ENCODE measurements around the gene ZER1. TPM values are rescaled to one million over a fixed set of nuclear protein-coding genes. Genes with fewer than 3 reads are reported as not detected.
"Not testable (repeated sequence)": the region's sequence is repeated elsewhere in the genome, so short reads cannot be mapped to it uniquely, and the experiment has no call there.

The ZER1 gene
- total RNA-seq, 1 donor from 2014 or later, result 36.8 TPM

DNA sequence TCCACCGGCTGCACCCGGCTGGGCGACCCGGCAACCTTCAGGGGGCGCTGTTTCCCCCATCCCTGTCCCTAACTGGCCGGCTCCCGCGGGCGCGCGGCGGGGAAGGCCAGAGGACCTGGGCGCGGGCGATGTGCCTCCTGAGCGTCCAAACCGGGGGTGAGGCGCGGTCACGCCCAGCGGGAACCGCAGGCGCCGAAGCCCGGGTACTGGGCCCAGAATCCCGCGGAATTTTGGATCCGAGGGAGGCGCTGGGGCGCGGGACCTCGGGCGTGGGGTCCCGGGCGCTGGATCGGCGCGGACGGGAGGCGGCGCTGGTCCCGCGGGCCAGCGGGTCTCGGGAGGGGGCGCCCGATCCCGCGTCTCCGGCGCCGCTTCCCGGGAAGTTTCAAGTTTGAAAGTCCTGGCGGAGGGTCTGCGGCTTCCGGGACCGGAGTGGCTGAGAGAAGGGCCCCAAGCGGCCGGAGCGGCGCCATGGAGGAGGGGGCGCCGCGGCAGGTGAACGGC is 69.2 kb downstream of the ZER1 start, which contains the start of gene PKN3:
Gene PKN3 (plus strand): TSS at position 59 of the 504 bp plus-strand sequence. CDS start 413 bp downstream, at position 472.
- H3K4me3 Mint-ChIP-seq, result peak within 1 kb of the TSS; percentile 88
- TF ChIP-seq, protein P1, sequence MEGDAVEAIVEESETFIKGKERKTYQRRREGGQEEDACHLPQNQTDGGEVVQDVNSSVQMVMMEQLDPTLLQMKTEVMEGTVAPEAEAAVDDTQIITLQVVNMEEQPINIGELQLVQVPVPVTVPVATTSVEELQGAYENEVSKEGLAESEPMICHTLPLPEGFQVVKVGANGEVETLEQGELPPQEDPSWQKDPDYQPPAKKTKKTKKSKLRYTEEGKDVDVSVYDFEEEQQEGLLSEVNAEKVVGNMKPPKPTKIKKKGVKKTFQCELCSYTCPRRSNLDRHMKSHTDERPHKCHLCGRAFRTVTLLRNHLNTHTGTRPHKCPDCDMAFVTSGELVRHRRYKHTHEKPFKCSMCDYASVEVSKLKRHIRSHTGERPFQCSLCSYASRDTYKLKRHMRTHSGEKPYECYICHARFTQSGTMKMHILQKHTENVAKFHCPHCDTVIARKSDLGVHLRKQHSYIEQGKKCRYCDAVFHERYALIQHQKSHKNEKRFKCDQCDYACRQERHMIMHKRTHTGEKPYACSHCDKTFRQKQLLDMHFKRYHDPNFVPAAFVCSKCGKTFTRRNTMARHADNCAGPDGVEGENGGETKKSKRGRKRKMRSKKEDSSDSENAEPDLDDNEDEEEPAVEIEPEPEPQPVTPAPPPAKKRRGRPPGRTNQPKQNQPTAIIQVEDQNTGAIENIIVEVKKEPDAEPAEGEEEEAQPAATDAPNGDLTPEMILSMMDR (conservative IDR thresholded peaks at IDR 0.05), result peak; percentile 99
- no peaks in the 10 kb centered on the region for H3K36me3 Mint-ChIP-seq
- peak within 1 kb of the TSS; percentile 74 for H3K27ac Mint-ChIP-seq
- H3K27me3 Mint-ChIP-seq, result no peaks in the 10 kb centered on the region
- peak; percentile 96 for DNase-seq (ENCODE audit: extremely low spot score, unreplicated experiment)
- no peaks in the 10 kb centered on the region for H3K9me3 Mint-ChIP-seq
- H3K4me1 Mint-ChIP-seq (ENCODE audit: unreplicated experiment), result no peaks in the 10 kb centered on the region

DNA sequence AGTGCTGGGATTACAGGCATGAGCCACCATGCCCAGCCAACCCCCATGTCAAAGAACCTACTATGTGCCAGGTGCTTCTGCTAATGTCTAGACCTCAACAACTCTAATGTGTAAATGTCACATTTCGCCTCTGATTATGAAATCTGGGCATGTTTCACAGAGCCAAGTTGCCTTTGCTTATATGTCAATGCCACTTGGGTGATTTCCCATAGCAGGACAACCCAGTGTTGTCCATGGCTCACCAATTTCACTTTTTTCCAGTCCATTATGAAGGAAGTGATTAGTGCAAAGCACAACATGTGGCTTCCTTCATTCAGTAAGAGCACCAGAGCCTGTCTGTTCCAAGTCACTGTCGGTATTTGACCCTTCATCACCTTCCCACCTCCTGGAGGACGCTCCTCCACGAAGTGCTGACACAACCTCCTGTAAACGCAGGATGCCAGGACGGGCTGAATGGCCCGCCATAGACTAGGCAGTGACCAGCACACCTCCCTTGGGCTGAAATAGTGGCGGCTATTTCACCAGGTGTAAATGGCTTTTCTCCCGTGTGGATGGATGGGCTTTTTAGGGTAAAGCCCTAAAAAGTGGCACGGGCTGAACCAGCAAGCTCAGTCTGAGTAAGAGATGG is 70.4 kb downstream of the ZER1 start:
- no peak for DNase-seq (ENCODE audit: extremely low spot score, unreplicated experiment)
- Mint-ChIP-seq H3K27ac (peak overlapping the region; percentile 43), H3K9me3 (no peaks in the 10 kb centered on the region), H3K4me3 (peak overlapping the region; percentile 57), H3K36me3 (peaks cover 6% of the 10 kb centered on the region), H3K4me1 (ENCODE audit: unreplicated experiment) (no peaks in the 10 kb centered on the region), H3K27me3 (no peaks in the 10 kb centered on the region)
- TF ChIP-seq, protein P1 (conservative IDR thresholded peaks at IDR 0.05), result no peak

DNA sequence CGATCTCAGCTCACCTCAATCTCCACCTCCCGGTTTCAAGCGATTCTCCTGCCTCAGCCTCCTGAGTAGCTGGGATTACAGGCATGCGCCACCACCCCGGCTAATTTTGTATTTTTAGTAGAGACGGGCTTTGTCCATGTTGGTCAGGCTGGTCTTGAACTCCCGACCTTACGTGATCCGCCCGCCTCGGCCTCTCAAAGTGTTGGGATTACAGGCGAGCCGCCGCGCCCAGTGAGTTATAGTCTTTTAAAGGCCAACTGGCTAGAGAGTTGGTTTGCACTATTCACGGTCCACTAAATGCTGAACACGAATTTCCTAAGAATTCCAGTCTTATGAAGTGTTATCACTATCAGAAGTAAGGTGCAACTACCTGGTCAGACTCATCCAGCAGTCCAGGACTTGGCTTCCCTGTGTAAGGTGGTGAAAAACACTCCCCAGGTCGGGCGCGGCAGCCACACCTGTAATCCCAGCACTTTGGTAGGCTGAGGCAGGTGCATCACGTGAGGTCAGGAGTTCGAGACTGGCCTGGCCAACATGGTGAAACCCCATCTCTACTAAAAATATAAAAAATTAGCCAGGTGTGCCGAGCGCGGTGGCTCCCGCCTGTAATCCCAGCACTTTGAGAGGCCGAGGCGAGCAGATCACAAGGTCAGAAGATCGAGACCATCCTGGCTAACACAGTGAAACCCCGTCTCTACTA is 72.5 kb downstream of the ZER1 start:
- not testable (repeated sequence) for H3K9me3 Mint-ChIP-seq; H3K4me1 Mint-ChIP-seq (ENCODE audit: unreplicated experiment); H3K4me3 Mint-ChIP-seq

DNA sequence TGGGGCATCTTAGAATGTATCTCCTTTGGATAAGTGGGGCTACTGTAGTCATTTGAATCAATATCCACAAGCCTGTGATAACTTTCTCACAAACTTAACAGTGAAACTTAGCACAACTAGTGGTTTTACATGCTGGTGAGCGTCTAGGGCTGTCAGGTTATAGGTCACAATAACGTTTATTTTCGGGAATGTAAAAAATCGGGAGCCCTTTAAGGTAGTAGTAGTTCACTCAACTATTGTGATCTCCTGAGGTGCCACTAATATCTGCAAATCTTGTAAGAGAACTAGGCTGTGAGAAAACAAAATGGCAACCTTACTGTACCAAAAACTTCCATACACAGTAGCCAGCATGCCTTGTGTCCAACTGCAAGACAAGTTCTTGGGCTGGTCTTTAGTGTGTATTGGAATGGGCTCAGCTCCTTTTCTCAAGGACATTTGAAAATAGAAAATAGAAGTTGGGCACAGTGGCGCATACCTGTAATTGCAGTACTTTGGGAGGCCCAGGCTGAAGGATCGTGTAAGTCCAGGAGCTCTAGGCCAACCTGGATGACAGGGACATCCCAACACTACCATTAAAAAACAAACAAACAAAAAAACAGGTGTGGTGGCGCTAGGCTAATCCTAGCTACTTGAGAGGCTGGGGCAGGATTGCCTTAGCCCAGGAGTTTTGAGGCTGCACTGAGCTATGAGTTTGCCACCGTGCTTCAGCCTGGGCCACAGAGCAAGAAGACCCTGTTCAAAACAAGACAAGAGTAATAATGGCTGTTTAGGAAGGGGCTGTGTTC is 74.6 kb downstream of the ZER1 start:
- DNase-seq (ENCODE audit: extremely low spot score, unreplicated experiment), result no peak
- Mint-ChIP-seq H3K27ac (peak overlapping the region; percentile 18), H3K27me3 (no peaks in the 10 kb centered on the region), H3K4me1 (ENCODE audit: unreplicated experiment) (no peaks in the 10 kb centered on the region), H3K9me3 (no peaks in the 10 kb centered on the region), H3K4me3 (no peak overlapping the region), H3K36me3 (peaks cover 26% of the 10 kb centered on the region)
- TF ChIP-seq, protein P1 (conservative IDR thresholded peaks at IDR 0.05), result no peak

More for the DNA sequence above, 72.5 kb downstream of the ZER1 start:
- DNase-seq (ENCODE audit: extremely low spot score, unreplicated experiment); H3K27ac Mint-ChIP-seq; H3K27me3 Mint-ChIP-seq: not testable (repeated sequence)
- H3K36me3 Mint-ChIP-seq, result peaks cover 12% of the 10 kb centered on the region

DNA sequence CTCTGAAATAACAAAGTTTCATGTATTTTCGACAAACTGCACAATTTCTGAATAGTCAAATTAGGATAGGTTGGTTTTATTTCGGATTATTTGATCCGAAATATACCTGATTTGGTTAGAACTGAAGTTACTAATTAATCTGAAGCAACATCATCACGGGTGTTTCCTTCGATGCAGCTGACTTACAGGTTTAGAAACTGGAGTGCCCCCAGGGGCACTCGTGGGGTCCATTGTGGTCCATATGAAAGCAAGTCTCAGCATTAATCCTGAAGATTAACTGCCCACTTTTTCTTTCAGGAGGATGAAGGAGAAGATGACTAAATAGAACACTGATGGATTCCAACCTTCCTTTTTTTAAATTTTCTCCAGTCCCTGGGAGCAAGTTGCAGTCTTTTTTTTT is 77.4 kb downstream of the ZER1 start:
- H3K9me3 Mint-ChIP-seq, result no peaks in the 10 kb centered on the region
- TF ChIP-seq, protein P1 (conservative IDR thresholded peaks at IDR 0.05), result no peak
- no peak for DNase-seq (ENCODE audit: extremely low spot score, unreplicated experiment)
- peaks cover 40% of the 10 kb centered on the region for H3K36me3 Mint-ChIP-seq
- peaks cover 4% of the 10 kb centered on the region for H3K27me3 Mint-ChIP-seq
- no peak overlapping the region for H3K4me3 Mint-ChIP-seq
- no peak overlapping the region for H3K27ac Mint-ChIP-seq
- peaks cover 8% of the 10 kb centered on the region for H3K4me1 Mint-ChIP-seq (ENCODE audit: unreplicated experiment)

DNA sequence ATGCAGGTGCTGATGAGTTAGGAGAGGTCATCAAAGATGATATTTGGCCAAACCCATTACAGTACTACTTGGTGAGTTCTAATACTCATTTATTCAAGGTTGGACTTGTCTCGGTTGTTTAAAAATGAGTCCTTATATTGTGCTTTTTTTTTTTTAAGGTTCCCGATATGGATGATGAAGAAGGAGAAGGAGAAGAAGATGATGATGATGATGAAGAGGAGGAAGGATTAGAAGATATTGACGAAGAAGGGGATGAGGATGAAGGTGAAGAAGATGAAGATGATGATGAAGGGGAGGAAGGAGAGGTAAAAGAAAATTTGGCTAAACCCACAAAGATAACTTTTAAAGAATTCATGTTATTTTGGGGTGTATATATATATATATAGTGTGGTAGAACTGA is 78.0 kb downstream of the ZER1 start:
- peaks cover 40% of the 10 kb centered on the region for H3K36me3 Mint-ChIP-seq
- not testable (repeated sequence) for H3K4me3 Mint-ChIP-seq, H3K9me3 Mint-ChIP-seq

More for the DNA sequence above, 78.0 kb downstream of the ZER1 start:
- not testable (repeated sequence) for H3K27me3 Mint-ChIP-seq; H3K4me1 Mint-ChIP-seq (ENCODE audit: unreplicated experiment); DNase-seq (ENCODE audit: extremely low spot score, unreplicated experiment); H3K27ac Mint-ChIP-seq
